ENCODE data around the gene MINPP1.
A peak's percentile ranks its signal among the peaks of the same experiment; 100 is the strongest.
"Not testable (repeated sequence)": the region's sequence is repeated elsewhere in the genome, so short reads cannot be mapped to it uniquely, and the experiment has no call there.

GRCh38 chr10:87498106-87498789 is 6.4 kb upstream of the MINPP1 start:
- not testable (repeated sequence) for TF ChIP-seq CTCF (conservative IDR thresholded peaks at IDR 0.05; ENCODE audit: low read depth, low read length); POLR2A (IDR thresholded peaks at IDR 0.05; ENCODE audit: low read depth, low read length); BHLHE40 (IDR thresholded peaks at IDR 0.05; ENCODE audit: low read depth, low read length); USF2 (IDR thresholded peaks at IDR 0.05; ENCODE audit: low read depth, low read length); MAZ (IDR thresholded peaks at IDR 0.05; ENCODE audit: borderline replicate concordance, low read depth, low read length); SMC3 (IDR thresholded peaks at IDR 0.05; ENCODE audit: low read depth, low read length)
- TF ChIP-seq RFX5 (IDR thresholded peaks at IDR 0.05; ENCODE audit: low read depth, low read length) = peak; percentile 75
